Heart left ventricle (tissue), 16 donors: ENCODE results near the gene KCNH6. TPM values are rescaled to one million over a fixed set of nuclear protein-coding genes. Genes with fewer than 3 reads are reported as not detected.

Experiments
- ATAC-seq, 4 donors: fragments of 200-7000 bp; cut with Tn5 transposase; one replicate each; pipeline ENCODE4 v1.9.1; 2020 to 2022; ENCODE audit warnings: moderate library complexity in 4 of 4, mild to moderate bottlenecking in 3 of 4, moderate number of reproducible peaks in 1 of 4
- DNase-seq, 5 donors: peaks; one replicate each; pipeline ENCODE4 v3.0.0-alpha.2; 2020
- H3K27ac ChIP-seq, 12 donors: fragments of 200-600 bp; sonication (generic) in 4 of 12; one replicate each; pipeline versions ENCODE4 v1.5.0 to v1.8.0; 2016 to 2022; ENCODE audit warnings: mild to moderate bottlenecking in 2 of 12
- H3K27me3 ChIP-seq, 9 donors: fragments of 200-600 bp; sonication (generic) in 2 of 9; one replicate each; pipeline versions ENCODE4 v1.5.1 to v1.8.0; 2016 to 2022; ENCODE audit warnings: mild to moderate bottlenecking in 3 of 9
- H3K36me3 ChIP-seq, 9 donors: fragments of 200-600 bp; sonication (generic) in 2 of 9; one replicate each; pipeline versions ENCODE4 v1.5.0 to v1.8.0; 2018 to 2022; ENCODE audit warnings: mild to moderate bottlenecking in 2 of 9
- H3K4me1 ChIP-seq, 12 donors: fragments of 200-600 bp; sonication (generic) in 4 of 12; one replicate each; pipeline versions ENCODE4 v1.5.0 to v1.8.0; 2016 to 2022; ENCODE audit warnings: mild to moderate bottlenecking in 3 of 12
- H3K4me3 ChIP-seq, 12 donors: fragments of 200-600 bp; sonication (generic) in 4 of 12; one replicate each; pipeline versions ENCODE4 v1.5.0 to v1.8.0; 2017 to 2022; ENCODE audit warnings: mild to moderate bottlenecking in 9 of 12, moderate library complexity in 4 of 12
- H3K9me3 ChIP-seq, 12 donors: fragments of 200-600 bp; sonication (generic) in 4 of 12; one replicate each; pipeline versions ENCODE4 v1.5.0 to v1.8.0; 2016 to 2022; ENCODE audit warnings: mild to moderate bottlenecking in 1 of 12
- CTCF ChIP-seq, 12 donors: fragments of 200-600 bp; sonication (generic) in 4 of 12; IDR thresholded peaks; one replicate each; pipeline versions ENCODE4 v1.5.0 to v1.8.0; 2018 to 2022; ENCODE audit warnings: antibody characterized with exemption in 12 of 12, mild to moderate bottlenecking in 5 of 12
- POLR2A ChIP-seq, 2 donors: fragments of 450-650 bp; IDR thresholded peaks; one replicate each; pipeline ENCODE4 v1.6.1; 2017; ENCODE audit warnings: antibody characterized with exemption in 2 of 2, mild to moderate bottlenecking in 2 of 2, moderate library complexity in 2 of 2
- WGBS, 4 donors: extraction: QIAGEN DNeasy Blood & Tissue Kit in 2 of 4; methylation state at CpG; one replicate each; pipeline versions ENCODE4 v1.1.5 to v1.1.7; 2013 to 2018; 5-methylcytosine and 5-hydroxymethylcytosine counted together
- intact Hi-C, 10 donors: fragments of 100-400 bp; cut with DNase I; formaldehyde crosslinking; loops; one replicate each; pipeline versions ENCODE4 v1.11.1 to v1.14.2; 2022
- polyA plus RNA-seq, 2 donors: library from polyadenylated mRNA; stranded (reverse); fragments of 200-250 nt; gene quantifications; one replicate each; pipeline ENCODE4 v1.2.3, GENCODE V29; 2013
- total RNA-seq, 9 donors: library from RNA; depleted of rRNA in 2 of 9; stranded (reverse); fragments of >200 nt in 2 of 9; fragmentation: NEBNext Ultra II Directional in 3 of 9; extraction: Animal tissue kit (Norgen Biotek cat#: 25700) in 3 of 9; gene quantifications; one replicate each; pipeline versions ENCODE4 v1.1.0 to v1.2.4, GENCODE V29; 2016 to 2023
- donor health status: ischemic (EF 13 %, LVEDD 7.1; RV severe dilation, severe dysfunction).
- donor health status: healthy with polysubstance abuse.
- donor health status: DM: no; HTN: yes; CAD: no.
- donor health status: DM: no; HTN: no; CAD: no.
- donor health status: ischemic (EF 25% LVEDD 6.9; RV normal size, moderate dysfunction).
- donor health status: ischemic (EF 25% LVEDD 5.7; RV mildly dilated, moderate dysfunction).
- donor health status: healthy.
- donor health status: DM: yes; HTN: yes; CAD: no.
- donor health status: ischemic (EF 35%, LVEDD 5.7; RV mildly dilated, moderate dysfunction).
- donor health status: nonischemic (EF 11% LVEDD 7.7; RV severe dilation, severe dysfunction).
- donor health status: DM: yes; HTN: yes; CAD: no.
- donor health status: PGD.
- donor health status: ischemic (EF 29% LVEDD 5.4; RV normal size, mild dysfunction).
- donor health status: nonischemic (EF 23%, LVEDD 6.1; RV moderate dilation, normal function).

Gene KCNH6
- total and polyA plus RNA-seq, 11 donors: 0.01 TPM; not detected in 10

GRCh38 chr17:63519116-63519881 is 3.9 kb upstream of the KCNH6 start:
- TF ChIP-seq CTCF (IDR thresholded peaks at IDR 0.05): no peak
- TF ChIP-seq POLR2A (IDR thresholded peaks at IDR 0.05): no peak
- DNase-seq (peak in 1 of 5 donors; percentile 7), ATAC-seq (no peak)
- no peak overlapping the region for H3K4me3 ChIP-seq
- no peaks in the 10 kb centered on the region for H3K36me3 ChIP-seq
- 74 to 92% (median 80%) methylated on average over 1 of the region's 1 CpG; no CpG with 5 or more reads in 1 of the 4 donors for WGBS, 4 donors
- no peak overlapping the region for H3K27ac ChIP-seq
- no peaks in the 10 kb centered on the region for H3K9me3 ChIP-seq
- intact Hi-C loops: no loop called here
- peaks cover 0 to 4% (median 0%) of the 10 kb centered on the region in 9 donors for H3K27me3 ChIP-seq
- peaks cover 0 to 11% (median 0%) of the 10 kb centered on the region in 12 donors for H3K4me1 ChIP-seq

GRCh38 chr17:63519972-63520882 is 2.9 kb upstream of the KCNH6 start:
- intact Hi-C loops: no loop called here
- ATAC-seq (no peak), DNase-seq (peak in 1 of 5 donors; percentile 36)
- Histone ChIP-seq H3K9me3 (no peaks in the 10 kb centered on the region), H3K27ac (no peak overlapping the region), H3K4me3 (no peak overlapping the region), H3K4me1 (peaks cover 0 to 11% (median 0%) of the 10 kb centered on the region in 12 donors), H3K36me3 (no peaks in the 10 kb centered on the region), H3K27me3 (peaks cover 0 to 5% (median 0%) of the 10 kb centered on the region in 9 donors)
- whole genome bisulfite sequencing, 4 donors: 49 to 62% (median 58%) methylated on average over 5 of the region's 5 CpGs
- TF ChIP-seq POLR2A (IDR thresholded peaks at IDR 0.05): no peak
- no peak for TF ChIP-seq CTCF (IDR thresholded peaks at IDR 0.05)

GRCh38 chr17:63524051-63524450 is 893 bp downstream of the KCNH6 start:
- no peaks in the 10 kb centered on the region for H3K9me3 ChIP-seq
- peaks cover 0 to 5% (median 0%) of the 10 kb centered on the region in 9 donors for H3K27me3 ChIP-seq
- DNase-seq (no peak), ATAC-seq (no peak)
- H3K4me3 ChIP-seq: no peak overlapping the region
- no peak for TF ChIP-seq POLR2A (IDR thresholded peaks at IDR 0.05)
- H3K27ac ChIP-seq: no peak overlapping the region
- intact Hi-C loops: no loop called here
- no peaks in the 10 kb centered on the region for H3K36me3 ChIP-seq
- peaks cover 0 to 11% (median 0%) of the 10 kb centered on the region in 12 donors for H3K4me1 ChIP-seq
- WGBS, 4 donors: 90 to 95% (median 92%) methylated on average over 14 of the region's 14 CpGs

GRCh38 chr17:63525190-63525946 is 2.2 kb downstream of the KCNH6 start:
- WGBS, 4 donors: 55 to 67% (median 58%) methylated on average over 6 of the region's 6 CpGs
- Histone ChIP-seq H3K36me3 (no peaks in the 10 kb centered on the region), H3K27ac (no peak overlapping the region), H3K4me1 (peaks cover 0 to 11% (median 0%) of the 10 kb centered on the region in 12 donors), H3K4me3 (no peak overlapping the region), H3K9me3 (no peaks in the 10 kb centered on the region), H3K27me3 (peaks cover 0 to 5% (median 0%) of the 10 kb centered on the region in 9 donors)
- DNase-seq (no peak), ATAC-seq (no peak)
- intact Hi-C loops: no loop called here
- TF ChIP-seq POLR2A (IDR thresholded peaks at IDR 0.05) (no peak), CTCF (IDR thresholded peaks at IDR 0.05) (no peak)
